CD4-positive, alpha-beta T cell treated with Interleukin-15 for 4 hours (primary cell): Measurements from ENCODE around the gene SMARCA4.

Experiments
- DNase-seq: peaks from one replicate; pipeline ENCODE4 v3.0.0-alpha.2; 2020; ENCODE audit warnings: low spot score

Gene SMARCA4

DNA sequence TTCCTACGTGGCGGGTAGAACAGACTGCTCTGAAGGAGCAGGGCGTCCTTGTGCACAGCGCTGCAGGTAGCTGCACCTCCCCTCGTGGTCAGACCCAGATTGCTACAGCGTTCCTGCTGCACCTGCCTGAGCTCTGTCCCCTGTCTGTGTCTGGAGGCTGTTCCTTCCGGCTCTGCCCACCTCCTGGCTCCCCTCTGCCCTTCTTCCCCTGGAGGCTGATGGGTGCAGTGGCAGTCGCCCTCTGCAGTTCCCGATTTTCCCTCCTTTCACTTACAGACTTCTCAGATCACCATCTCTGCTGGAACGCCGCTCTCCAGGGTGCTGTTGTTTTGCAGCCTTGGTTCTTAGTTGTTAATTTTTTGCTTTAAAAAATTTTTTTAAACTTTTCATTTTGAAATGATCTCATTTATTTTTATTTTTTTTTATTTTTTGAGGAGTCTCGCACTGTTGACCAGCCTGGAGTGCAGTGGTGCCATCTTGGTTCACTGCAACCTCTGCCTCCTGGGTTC, 53.6 kb downstream of the SMARCA4 start:
- no peak for DNase-seq

DNA sequence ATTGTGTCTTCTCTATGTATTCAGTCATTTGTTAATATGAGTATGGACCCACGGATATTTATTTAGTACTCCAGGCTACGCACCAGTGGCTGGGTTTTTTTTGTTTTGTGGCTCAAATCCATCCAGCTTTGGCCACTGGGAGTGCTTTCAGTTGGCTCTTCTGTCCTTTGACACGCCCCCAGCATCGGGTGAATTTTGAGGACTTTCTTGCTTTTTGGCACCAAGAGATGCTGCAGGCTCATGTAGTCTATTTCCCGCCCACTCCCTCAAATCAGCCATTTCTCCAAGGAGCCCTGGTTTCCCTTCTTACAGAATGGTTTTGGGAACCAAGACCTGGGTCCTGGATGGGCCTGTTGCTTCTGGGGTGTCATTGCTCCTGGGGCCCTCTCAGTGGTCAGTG, 55.8 kb downstream of the SMARCA4 start:
- no peak for DNase-seq

DNA sequence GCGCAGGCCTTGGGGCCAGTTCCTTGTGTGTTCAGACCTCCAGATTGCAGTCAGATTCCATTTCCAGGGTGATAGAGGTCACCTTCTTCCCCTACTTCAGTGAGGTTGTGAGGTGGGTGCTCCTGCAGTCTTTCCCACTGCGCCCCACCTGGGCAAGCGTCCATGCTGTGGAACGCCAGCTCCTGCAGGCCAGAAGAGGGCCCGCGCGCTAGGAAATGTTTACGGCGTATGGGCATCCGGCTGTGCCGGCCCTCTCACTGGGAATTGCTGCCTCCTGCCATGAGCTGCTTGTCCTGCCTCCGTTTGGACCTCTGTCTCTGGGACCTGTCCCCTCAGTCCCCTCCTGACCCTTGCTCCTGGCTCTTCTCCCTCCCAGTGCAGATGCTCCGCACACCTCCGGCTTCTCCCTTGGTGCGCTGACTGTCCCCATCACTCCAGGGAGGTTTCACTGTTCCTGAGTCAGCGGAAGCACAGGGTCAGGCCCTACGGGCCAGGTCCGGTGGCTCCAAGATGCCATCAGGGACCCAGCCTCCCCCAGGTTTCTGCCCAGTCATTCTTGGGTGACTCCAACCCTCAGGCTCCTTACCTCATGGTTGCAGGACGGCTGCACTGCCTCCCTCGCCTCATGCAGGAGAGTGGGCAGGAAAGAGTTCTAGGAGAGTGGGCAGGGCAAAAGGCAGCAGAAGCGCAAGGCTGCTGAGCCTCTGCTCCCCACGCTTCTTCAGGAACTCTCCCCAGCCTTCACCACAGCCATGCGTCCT, 56.6 kb downstream of the SMARCA4 start:
- DNase-seq, result no peak

DNA sequence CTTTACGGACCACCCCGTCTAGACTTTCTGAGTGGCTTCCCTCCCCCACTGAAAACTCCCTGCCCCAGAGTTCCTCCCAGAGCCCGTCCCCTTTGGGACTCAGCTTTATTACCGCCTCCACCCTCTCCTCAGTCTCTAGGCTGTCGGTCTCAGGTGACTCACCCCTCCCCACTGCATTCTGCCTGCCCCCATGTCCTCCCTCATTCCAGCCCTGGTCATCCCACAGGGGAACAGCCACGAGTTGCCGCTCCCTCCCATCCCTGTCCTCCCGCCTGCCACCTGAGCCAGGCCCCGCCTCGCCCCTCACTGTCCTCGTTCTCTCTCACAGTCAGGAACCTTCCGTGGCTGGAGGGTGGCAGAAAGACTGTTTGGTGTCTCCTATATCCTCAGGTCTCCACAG, 57.3 kb downstream of the SMARCA4 start:
- no peak for DNase-seq

DNA sequence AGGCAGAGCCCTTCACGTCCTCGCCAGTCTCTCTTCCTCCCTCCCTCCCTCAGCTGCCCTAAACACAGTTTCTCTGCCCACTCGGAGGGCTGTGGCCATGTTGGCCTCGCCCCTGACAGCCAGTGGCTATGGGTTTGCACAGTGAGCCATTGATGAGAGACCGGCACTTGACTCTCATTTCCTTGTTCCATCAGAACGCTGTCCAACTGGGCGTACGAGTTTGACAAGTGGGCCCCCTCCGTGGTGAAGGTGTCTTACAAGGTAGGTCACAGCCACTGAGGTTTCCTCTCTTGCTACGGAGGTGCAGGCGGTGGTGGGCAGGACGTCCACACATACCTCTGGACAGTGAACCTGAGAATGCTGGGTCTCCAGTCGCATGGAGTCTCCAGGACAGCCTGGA, 57.9 kb downstream of the SMARCA4 start:
- no peak for DNase-seq

DNA sequence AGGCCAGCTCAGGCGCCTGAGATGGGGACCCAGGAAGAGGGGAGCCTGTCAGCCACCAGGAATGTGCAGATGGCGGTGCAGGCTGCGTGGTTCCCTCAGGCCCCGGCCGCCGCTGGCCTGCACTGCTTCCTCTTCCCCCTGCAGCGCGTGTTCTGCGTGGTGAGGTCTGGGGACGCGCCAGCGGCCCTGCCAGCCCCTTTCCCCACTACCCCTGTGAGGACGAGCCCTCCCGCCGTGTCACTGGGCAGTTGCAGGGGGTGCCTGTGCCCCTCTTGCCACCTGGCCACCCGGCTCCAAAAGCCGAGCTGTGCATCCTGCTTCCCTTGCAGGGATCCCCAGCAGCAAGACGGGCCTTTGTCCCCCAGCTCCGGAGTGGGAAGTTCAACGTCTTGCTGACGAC, 58.4 kb downstream of the SMARCA4 start:
- no peak for DNase-seq

DNA sequence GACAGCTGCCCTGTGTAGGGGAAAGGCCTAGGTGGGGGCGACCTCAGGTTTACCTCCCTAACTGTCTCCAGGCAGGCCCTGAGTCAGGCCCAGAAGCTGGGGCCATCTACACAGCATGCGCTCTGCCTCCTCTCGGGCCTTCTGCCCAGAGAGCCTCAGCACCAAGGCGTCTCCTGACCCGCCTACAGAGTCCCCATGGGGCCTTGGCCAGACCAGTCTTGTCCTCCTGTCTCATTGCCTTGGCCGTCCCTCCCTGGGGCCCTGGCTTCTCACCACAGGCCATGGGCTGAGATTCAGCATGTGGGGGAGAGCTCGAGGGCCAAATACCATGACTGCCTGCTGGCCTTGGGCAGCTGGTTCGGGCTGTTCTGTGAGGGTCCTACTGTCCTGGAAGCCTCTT, 59.0 kb downstream of the SMARCA4 start:
- no peak for DNase-seq

DNA sequence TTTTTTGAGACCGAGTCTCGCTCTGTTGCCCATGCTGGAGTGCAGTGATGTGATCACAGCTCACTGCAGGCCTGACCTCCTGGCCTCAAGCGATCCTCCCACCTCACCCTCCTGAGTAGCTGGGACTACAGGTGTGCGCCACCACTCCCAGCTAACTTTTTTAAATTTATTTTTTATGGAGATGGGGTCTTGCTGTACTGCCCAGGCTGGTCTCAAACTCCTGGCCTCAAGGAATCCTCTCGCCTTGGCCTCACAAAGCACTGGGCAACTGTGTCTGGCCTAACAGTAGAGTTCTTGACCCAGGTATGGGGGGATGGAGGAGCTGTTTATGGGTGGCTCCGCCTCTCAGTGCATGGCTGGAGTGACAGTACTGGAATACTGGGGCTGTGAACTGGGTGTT, 59.6 kb downstream of the SMARCA4 start:
- DNase-seq, result no peak

DNA sequence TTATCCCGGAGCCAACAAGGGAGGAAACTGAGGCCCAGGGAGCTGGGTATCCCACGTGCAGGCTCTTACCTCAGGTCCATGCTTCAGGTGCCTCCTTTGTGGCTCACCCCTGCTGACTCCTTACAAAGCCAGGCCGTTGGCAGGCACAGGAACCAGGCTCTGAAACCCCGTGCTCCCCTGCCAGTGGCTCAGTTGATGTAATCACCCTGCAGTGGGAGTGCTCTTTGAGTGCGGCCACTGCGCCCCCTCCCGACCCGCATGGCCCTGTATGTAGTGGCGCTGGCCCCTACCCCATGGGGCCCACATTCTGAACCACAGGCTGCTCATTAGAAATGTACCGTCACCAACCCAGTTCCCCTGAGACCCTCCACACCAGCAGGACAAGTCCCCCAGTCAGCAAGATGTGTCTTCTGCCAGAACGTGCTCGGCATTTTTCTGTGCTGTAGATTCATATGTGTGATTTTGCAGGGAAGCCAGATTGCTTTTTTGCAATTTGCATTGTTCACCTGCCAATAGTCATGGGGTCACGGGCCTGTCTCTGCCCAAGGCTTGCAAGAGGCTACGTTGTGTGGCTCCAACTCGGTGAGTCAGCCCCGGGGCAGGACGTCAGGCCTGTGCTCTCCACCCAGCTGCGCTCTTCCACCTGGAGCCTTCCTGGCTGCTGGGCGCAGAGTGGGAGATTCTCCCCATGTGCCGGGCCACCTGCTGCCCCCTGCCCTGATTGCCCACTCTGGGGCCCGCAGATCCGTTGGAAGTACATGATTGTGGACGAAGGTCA, 60.3 kb downstream of the SMARCA4 start:
- no peak for DNase-seq

DNA sequence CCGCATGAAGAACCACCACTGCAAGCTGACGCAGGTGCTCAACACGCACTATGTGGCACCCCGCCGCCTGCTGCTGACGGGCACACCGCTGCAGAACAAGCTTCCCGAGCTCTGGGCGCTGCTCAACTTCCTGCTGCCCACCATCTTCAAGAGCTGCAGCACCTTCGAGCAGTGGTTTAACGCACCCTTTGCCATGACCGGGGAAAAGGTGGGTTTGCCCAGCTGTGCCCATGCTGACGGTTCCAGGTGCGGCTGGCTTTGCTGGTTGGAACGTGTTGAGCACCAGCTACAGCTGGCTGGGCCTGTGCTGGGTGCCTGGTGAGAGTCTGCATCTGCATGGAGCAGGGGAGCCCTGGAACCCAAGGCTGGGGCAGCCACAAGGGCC, 60.9 kb downstream of the SMARCA4 start:
- no peak for DNase-seq

DNA sequence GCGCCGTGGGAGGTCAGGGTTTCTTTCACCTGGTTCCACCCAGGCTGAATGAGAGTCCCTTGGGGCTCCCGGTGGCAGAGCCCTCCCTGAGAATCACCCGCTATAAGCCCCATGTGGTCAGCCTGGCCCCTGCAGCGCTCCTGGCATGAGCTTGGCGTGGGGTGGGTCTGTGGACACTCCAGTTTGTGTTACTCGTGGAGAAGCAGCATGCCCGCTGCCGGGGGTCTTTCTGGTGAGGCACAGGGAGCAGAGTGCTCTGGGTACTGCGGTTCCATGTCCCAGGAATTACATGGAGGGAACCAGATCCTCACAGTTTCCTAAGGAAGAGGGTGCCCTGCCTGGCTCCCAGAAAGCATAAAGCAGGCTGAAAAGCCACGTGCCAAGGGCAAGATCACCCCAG, 62.2 kb downstream of the SMARCA4 start:
- DNase-seq, result no peak

DNA sequence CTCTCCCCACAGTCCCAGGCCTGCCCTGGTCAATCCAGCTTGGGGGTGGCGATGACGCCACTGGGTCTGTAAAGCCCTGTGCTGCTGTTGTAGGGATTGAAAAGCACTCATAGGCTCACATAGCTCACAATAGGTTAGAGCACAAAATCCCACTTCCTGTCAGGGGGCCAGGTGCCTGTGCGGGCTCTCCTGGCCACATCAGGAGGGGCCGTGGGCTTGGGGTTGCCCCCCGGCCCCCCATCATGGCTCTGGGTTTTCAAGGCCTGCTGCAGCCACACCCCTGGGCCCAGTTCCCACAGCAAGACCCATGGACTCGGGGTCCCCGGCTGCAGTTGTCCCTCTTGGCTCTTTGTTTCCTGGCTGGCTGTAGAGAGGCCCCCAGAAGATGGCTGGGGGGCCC, 62.9 kb downstream of the SMARCA4 start:
- DNase-seq, result no peak

DNA sequence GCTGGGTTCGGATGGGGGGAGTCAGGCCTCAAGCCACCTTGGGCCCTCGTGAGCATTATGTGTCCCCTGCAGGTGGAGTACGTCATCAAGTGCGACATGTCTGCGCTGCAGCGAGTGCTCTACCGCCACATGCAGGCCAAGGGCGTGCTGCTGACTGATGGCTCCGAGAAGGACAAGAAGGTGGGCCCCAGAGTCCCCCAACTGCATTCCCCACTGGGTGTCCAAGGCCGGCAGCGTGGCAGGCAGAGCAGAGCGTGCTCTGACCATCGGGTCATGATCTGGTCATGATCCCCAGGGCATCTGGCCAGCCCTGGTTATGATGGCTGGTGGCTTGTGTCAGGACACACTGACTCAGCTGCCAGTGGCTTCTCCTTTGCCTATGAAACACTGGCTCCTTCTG, 63.4 kb downstream of the SMARCA4 start:
- DNase-seq, result no peak

DNA sequence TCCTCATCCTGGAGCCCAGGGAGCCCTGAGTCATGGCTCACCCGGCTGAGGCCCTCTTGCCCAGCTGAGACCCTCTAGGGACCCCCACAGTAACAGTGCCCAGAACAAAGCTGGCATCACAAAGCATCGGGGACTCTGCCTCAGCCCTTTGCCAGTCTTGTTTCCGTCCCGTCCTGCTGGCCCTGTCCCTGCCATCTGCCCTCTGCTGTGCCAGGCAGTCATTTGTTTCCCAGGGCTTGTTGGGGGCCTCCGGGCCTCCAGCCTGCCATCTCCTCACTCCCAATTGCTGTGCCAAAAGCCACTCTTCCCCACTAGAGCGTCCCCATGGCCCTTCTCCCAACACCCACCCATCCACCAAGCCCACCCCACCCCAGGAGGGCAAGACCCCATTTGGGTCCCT, 64.2 kb downstream of the SMARCA4 start:
- DNase-seq, result no peak

DNA sequence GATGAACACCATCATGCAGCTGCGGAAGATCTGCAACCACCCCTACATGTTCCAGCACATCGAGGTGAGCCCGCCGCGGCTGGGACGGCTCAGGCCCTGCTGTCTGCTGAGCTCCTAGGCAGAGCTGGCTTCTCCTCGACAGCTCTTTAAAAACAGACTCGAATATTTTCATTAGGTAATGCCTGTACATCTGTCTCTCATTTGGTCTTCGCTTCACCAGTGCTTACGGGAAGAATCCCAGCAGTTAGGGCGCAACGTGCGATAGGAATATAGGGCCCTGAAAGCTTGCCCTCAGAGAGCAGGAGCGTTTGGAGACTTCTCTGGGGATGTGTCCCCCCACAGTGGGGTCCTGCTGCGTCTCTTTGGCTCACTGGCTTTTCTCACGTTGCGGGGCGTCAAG, 64.6 kb downstream of the SMARCA4 start:
- no peak for DNase-seq

DNA sequence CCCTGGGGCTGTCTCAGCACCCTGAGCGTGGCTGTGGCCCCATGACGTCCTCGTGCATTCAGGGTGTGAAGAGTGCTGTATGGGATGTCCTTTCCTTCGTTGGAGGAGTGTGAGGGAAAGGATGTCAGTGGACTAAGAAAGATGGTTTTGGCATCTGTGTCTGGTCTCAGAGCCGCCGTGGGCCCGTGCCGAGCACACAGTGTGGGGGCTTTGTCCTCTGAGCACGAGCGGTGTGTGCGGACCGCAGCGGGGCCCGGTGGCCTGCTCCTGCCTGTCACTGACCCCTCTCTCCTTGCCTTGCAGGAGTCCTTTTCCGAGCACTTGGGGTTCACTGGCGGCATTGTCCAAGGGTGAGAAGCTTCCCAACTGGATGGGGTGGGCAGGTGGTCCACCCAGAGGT, 65.2 kb downstream of the SMARCA4 start:
- DNase-seq, result no peak

DNA sequence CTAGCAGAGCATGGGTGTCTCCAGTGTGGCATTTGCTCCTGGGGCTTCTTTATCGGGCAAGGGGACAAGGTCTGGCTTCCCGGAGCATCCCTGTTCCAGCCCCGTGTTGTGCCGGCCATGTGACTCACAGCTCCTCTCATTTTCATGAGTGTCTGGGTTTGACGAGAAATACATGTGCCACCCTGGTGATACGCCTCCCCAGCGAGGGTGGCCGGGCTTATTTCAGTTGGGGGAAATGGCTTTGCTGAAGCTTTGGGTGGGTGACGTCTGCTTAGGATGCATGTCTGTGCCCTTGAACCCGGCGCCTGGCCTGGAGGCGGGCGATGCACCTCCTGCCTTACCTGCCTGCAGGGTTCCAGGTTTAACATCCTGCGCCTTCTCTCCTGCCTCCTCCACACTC, 66.6 kb downstream of the SMARCA4 start:
- DNase-seq, result no peak

DNA sequence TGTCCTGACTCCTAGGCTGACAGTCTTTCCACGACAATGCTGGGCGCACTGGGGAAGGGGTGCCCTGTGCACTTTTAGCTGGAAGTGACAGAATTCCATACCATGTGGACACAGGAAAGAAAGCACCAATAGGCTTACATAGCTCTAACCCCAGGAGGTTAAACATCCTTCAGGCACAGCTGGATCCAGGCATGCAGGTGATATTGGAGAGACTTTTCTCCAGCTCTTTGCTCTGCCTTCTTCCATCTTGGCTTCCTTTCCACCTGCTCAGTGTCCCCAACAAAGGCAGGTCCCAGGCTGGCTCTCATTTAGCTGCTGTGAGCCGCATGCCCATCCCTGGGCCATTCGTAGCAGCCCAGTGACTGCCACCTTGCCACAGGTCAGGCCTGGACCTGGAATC, 67.3 kb downstream of the SMARCA4 start:
- no peak for DNase-seq

DNA sequence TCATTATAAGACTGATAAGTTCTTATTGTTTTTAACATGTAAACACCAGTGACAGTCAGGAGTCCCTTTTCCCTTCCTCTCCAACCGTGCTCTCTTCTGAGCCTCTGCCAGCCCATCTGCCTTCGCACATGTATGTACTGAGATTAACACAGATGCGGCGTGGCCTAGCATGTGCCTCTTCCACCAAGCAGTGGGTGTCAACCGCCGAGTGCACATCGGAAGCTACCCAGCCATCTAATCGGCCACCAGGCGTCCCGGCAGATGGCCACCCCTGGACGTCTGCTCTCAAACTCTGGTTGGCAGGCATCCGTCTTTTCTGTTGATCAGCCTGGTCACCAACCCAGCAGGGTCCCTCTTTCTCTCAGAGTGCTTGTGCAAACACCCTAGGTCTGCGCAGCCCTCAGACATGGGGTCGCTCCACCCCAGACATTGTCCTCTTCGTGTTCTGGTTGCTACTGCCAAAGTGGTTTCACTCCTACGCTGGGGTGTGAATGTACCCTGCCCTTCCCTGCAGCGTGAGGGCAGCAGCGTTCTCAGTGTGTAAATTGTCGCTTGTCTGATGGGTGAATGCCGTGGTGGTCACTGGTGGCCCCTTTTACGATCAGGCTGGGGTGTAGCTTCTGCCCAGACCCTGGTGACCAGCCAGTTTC, 70.7 kb downstream of the SMARCA4 start:
- no peak for DNase-seq

DNA sequence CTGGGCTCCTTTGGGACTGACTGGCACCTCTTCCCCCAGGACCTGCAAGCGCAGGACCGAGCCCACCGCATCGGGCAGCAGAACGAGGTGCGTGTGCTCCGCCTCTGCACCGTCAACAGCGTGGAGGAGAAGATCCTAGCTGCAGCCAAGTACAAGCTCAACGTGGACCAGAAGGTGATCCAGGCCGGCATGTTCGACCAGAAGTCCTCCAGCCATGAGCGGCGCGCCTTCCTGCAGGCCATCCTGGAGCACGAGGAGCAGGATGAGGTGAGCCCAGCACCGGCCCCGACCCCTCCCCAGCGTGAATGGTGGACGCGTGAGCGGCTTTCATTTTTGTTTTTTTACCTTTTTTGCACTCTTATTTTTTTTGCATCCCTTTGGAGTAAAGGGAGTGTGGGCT, 72.4 kb downstream of the SMARCA4 start:
- no peak for DNase-seq

DNA sequence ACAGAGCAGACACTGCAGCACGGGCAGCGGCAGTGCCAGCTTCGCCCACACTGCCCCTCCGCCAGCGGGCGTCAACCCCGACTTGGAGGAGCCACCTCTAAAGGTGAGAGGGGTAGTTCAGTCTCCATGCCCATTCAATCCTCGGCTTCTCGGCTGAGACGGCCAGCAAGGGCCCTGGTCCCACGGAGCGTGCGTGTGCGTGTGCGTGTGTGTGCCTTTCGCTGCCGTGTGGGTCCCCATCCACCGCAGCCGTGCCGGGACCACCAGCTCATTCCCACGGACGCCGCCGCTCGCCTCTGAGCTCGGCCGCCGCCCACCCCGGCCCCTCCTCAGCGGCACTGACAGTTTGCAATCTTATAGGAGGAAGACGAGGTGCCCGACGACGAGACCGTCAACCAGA, 72.9 kb downstream of the SMARCA4 start:
- no peak for DNase-seq

DNA sequence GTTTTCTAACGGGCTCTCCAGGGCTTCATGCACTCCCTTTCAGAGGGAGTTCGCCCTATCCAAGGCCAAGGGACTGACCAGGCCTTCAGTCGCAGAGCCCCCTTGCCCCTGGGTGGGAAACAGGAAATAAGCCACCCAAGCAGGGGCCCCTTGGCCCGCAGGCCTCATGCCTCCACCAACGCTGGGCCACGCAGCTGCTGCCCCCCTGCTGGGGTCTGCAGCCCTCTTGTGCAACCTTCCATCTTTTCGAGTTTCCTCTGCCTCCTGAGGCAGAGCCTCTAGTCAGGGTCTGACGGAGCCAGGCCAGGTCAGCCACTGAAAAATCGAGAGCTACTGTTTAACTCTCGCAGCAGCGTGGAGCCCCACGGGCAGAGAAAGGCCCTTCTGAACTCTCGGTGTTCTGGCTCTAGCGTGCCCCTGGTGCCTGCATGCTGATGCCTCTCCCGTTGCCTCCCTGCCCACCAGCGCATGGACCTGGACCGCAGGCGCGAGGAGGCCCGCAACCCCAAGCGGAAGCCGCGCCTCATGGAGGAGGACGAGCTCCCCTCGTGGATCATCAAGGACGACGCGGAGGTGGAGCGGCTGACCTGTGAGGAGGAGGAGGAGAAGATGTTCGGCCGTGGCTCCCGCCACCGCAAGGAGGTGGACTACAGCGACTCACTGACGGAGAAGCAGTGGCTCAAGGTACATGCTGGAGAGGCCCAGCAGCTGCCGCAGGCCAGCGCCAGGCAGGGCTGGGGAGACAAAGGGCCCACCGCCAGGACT, 73.8 kb downstream of the SMARCA4 start:
- no peak for DNase-seq
